Measurements from ENCODE around the gene BOC. TPM values are rescaled to one million over a fixed set of nuclear protein-coding genes. Genes with fewer than 3 reads are reported as not detected.
A peak's percentile ranks its signal among the peaks of the same experiment; 100 is the strongest.

Gene BOC
- total and polyA plus RNA-seq, 12 donors, result 2.1 to 13.9 (median 4.9) TPM

GRCh38 chr3:113268311-113268710 lies 57.0 kb downstream of the BOC start:
- Histone ChIP-seq H3K36me3 (peaks cover 0 to 54% (median 0%) of the 10 kb centered on the region in 9 donors), H3K4me1 (peaks cover 0 to under 1% (median 0%) of the 10 kb centered on the region in 9 donors), H3K4me3 (no peak overlapping the region), H3K9me3 (no peaks in the 10 kb centered on the region), H3K27ac (no peak overlapping the region), H3K27me3 (peaks cover 0 to 4% (median 0%) of the 10 kb centered on the region in 7 donors)
- ATAC-seq (no peak), DNase-seq (no peak)
- TF ChIP-seq CTCF (IDR thresholded peaks at IDR 0.05), result no peak
- WGBS, 2 donors, result 90 to 92% methylated on average over 5 of the region's 5 CpGs
- intact Hi-C loops (cut with DNase I), result no loop called here

GRCh38 chr3:113268942-113269341 lies 57.6 kb downstream of the BOC start:
- no peak for ATAC-seq
- WGBS, 2 donors, result 73 to 78% methylated on average over 2 of the region's 2 CpGs
- Histone ChIP-seq H3K4me3 (no peak overlapping the region), H3K4me1 (no peaks in the 10 kb centered on the region), H3K9me3 (no peaks in the 10 kb centered on the region), H3K27me3 (peaks cover 0 to 4% (median 0%) of the 10 kb centered on the region in 7 donors), H3K36me3 (peaks cover 0 to 56% (median 0%) of the 10 kb centered on the region in 9 donors), H3K27ac (no peak overlapping the region)
- DNase-seq, result no peak
- TF ChIP-seq CTCF (IDR thresholded peaks at IDR 0.05), result no peak
- intact Hi-C loops (cut with DNase I), result no loop called here

- no peak for TF ChIP-seq CTCF (IDR thresholded peaks at IDR 0.05)
- no peaks in the 10 kb centered on the region for H3K4me1 ChIP-seq
- peaks cover 0 to 56% (median 0%) of the 10 kb centered on the region in 9 donors for H3K36me3 ChIP-seq
- no peak overlapping the region for H3K4me3 ChIP-seq
- intact Hi-C loops (cut with DNase I), result no loop called here
- peak overlapping the region in 1 of 10 donors; percentile 26 for H3K27ac ChIP-seq
- peaks cover 0 to 4% (median 0%) of the 10 kb centered on the region in 7 donors for H3K27me3 ChIP-seq
- no peak for DNase-seq
- no peak for ATAC-seq
- 86 to 94% methylated on average over 3 of the region's 3 CpGs for WGBS, 2 donors
- no peaks in the 10 kb centered on the region for H3K9me3 ChIP-seq
Observed at GRCh38 chr3:113269661-113270060, 58.3 kb downstream of the BOC start.

- intact Hi-C loops (cut with DNase I), result no loop called here
- peaks cover 0 to 4% (median 0%) of the 10 kb centered on the region in 9 donors for H3K4me1 ChIP-seq
- H3K36me3 ChIP-seq, result peaks cover 0 to 60% (median 0%) of the 10 kb centered on the region in 9 donors
- TF ChIP-seq CTCF (IDR thresholded peaks at IDR 0.05), result no peak
- no peak overlapping the region for H3K4me3 ChIP-seq
- ATAC-seq (no peak), DNase-seq (no peak)
- H3K27me3 ChIP-seq, result peaks cover 0 to 4% (median 0%) of the 10 kb centered on the region in 7 donors
- no peak overlapping the region for H3K27ac ChIP-seq
- no peaks in the 10 kb centered on the region for H3K9me3 ChIP-seq
- 84 to 94% methylated on average over 2 of the region's 2 CpGs for WGBS, 2 donors
Observed at GRCh38 chr3:113270068-113270467, 58.7 kb downstream of the BOC start.
